Measurements from ENCODE around the gene REEP6. TPM values are rescaled to one million over a fixed set of nuclear protein-coding genes. Genes with fewer than 3 reads are reported as not detected.

REEP6 gene
- total and polyA plus RNA-seq, 2 of the 4 experiments (the other 2 are of a cell fraction), result 1.3 to 2.2 TPM

GRCh38 chr19:1467490-1468273 lies 23.3 kb upstream of the REEP6 start:
- no peak for TF ChIP-seq ELK1 (IDR thresholded peaks at IDR 0.05; ENCODE audit: borderline replicate concordance, low read depth, low read length)
- no peak for TF ChIP-seq RAD21 (IDR thresholded peaks at IDR 0.05; ENCODE audit: low read length)
- TF ChIP-seq NFE2L2 (IDR thresholded peaks at IDR 0.05; ENCODE audit: low read depth, low read length), result no peak
- no peak for TF ChIP-seq POLR2A (IDR thresholded peaks at IDR 0.05; ENCODE audit: low read depth, low read length)
- no peak for TF ChIP-seq BHLHE40 (IDR thresholded peaks at IDR 0.05; ENCODE audit: low read depth, low read length)
- POLR2A ChIA-PET (ENCODE audit: unreplicated experiment), result no interaction called here
- H3K27ac ChIP-seq (ENCODE audit: insufficient read depth, low read length), result no peak overlapping the region

More at GRCh38 chr19:1467490-1468273, 23.3 kb upstream of the REEP6 start:
- DNase-seq (no peak), ATAC-seq (ENCODE audit: low read depth) (no peak)
- no peak overlapping the region for H2AFZ ChIP-seq (replicated peaks; ENCODE audit: low read length, poor library complexity)
- peaks cover 0 to 8% of the 10 kb centered on the region in 2 experiments; a peak in 1 of 4 replicates for H3K79me1 ChIP-seq (ENCODE audit: low read depth in 1 of 2, low read length in 2 of 2)
- peaks cover 66% of the 10 kb centered on the region for H3K27me3 ChIP-seq (ENCODE audit: control insufficient read depth, insufficient read depth, low read length)
- no peaks in the 10 kb centered on the region for H3K9me1 ChIP-seq (ENCODE audit: insufficient read depth, low read length)
- H2BK5ac ChIP-seq (ENCODE audit: low read depth, low read length, poor library complexity, severe bottlenecking), result no peak overlapping the region
- H4K20me1 ChIP-seq (ENCODE audit: insufficient read depth, low read length), result peaks cover 69% of the 10 kb centered on the region
- H3K14ac ChIP-seq (replicated peaks; ENCODE audit: low read depth, low read length), result no peak overlapping the region
- in situ Hi-C loops (cut with MboI; ENCODE audit: low sequenced_read_pairs) (no loop called here), intact Hi-C loops (cut with micrococcal nuclease) (no loop called here), dilution Hi-C loops (cut with HindIII; ENCODE audit: low sequenced_read_pairs, unreplicated experiment) (no loop called here)
- CTCF ChIA-PET, result no interaction called here
- H3K23ac ChIP-seq (ENCODE audit: low read depth, low read length), result no peak overlapping the region
- H3K4me3 ChIP-seq (ENCODE audit: insufficient read depth, low read depth, low read length), result no peak overlapping the region
- no peak overlapping the region for H2BK20ac ChIP-seq (ENCODE audit: low read depth, low read length)
- no peak overlapping the region for H2BK15ac ChIP-seq (ENCODE audit: low read depth, low read length)
- no peak overlapping the region for H2AK9ac ChIP-seq (replicated peaks; ENCODE audit: low read depth, low read length, poor library complexity)
- no peak overlapping the region for H3K56ac ChIP-seq (ENCODE audit: extremely low read depth, insufficient read depth, low read length)
- 12% methylated on average over 55 of the region's 92 CpGs; no CpG with 5 or more reads in 1 of the 2 experiments for WGBS, 2 experiments (ENCODE audit: extremely low coverage in 2 of 2, insufficient read length in 1 of 2)
- H3K4me2 ChIP-seq (ENCODE audit: low read depth, low read length), result no peak overlapping the region
- no peaks in the 10 kb centered on the region for H3K36me3 ChIP-seq (ENCODE audit: control insufficient read depth, insufficient read depth, low read length)
- no peak overlapping the region for H4K8ac ChIP-seq (ENCODE audit: low read depth in 2 of 2, low read length in 2 of 2)
- no peak overlapping the region for H2AK5ac ChIP-seq (ENCODE audit: low read depth, low read length)
- H3K18ac ChIP-seq (ENCODE audit: low read depth, low read length), result no peak overlapping the region
- no TSS peak for BruUV-seq (replicated peaks)
- no peak overlapping the region for H3K4ac ChIP-seq (ENCODE audit: low read depth, low read length)
- no peaks in the 10 kb centered on the region; the same call in 1 of the 2 replicates for H3K9me3 ChIP-seq (ENCODE audit: control insufficient read depth, insufficient read depth, low read length)
- no peak overlapping the region for H2BK120ac ChIP-seq (ENCODE audit: low read depth, low read length)
- H4K5ac ChIP-seq (ENCODE audit: low read depth, low read length), result no peak overlapping the region
- no peak overlapping the region for H4K91ac ChIP-seq (ENCODE audit: insufficient read depth, low read depth, low read length)
- no peak overlapping the region for H3K9ac ChIP-seq (ENCODE audit: low read depth, low read length)
- H3K4me1 ChIP-seq (ENCODE audit: control insufficient read depth, insufficient read depth, low read length), result peaks cover 21% of the 10 kb centered on the region
